HG03097 (cell line): ENCODE results near the gene TMEM259.

Experiments
- ATAC-seq: cut with Tn5 transposase; IDR thresholded peaks from one replicate; pipeline ENCODE4 v1.9.1; 2021; ENCODE audit not compliant: unreplicated experiment, low FRiP score

The TMEM259 gene

GRCh38 chr19:1017906-1018305 is 3.0 kb downstream of the TMEM259 start:
- no peak for ATAC-seq

GRCh38 chr19:1017115-1017905 is 3.6 kb downstream of the TMEM259 start:
- ATAC-seq = no peak

- ATAC-seq = no peak
Observed at GRCh38 chr19:1016647-1017114, 4.2 kb downstream of the TMEM259 start.

- no peak for ATAC-seq
Observed at GRCh38 chr19:1015782-1016646, 4.9 kb downstream of the TMEM259 start.

- no peak for ATAC-seq
Observed at GRCh38 chr19:1015061-1015781, 5.7 kb downstream of the TMEM259 start.

GRCh38 chr19:1014161-1015060 is 6.5 kb downstream of the TMEM259 start:
- no peak for ATAC-seq

- ATAC-seq = no peak
Observed at GRCh38 chr19:1013218-1013617, 7.7 kb downstream of the TMEM259 start.

- no peak for ATAC-seq
Observed at GRCh38 chr19:1012334-1012733, 8.6 kb downstream of the TMEM259 start.

- no peak for ATAC-seq
Observed at GRCh38 chr19:1011831-1012333, 9.0 kb downstream of the TMEM259 start.

GRCh38 chr19:1010586-1011510 is 10.1 kb downstream of the TMEM259 start:
- ATAC-seq = no peak

GRCh38 chr19:1009981-1010538 is 10.9 kb downstream of the TMEM259 start:
- no peak for ATAC-seq

GRCh38 chr19:1009041-1009980 is 11.6 kb downstream of the TMEM259 start:
- no peak for ATAC-seq

GRCh38 chr19:1008268-1009040 is 12.5 kb downstream of the TMEM259 start:
- no peak for ATAC-seq

GRCh38 chr19:1007399-1008251 is 13.3 kb downstream of the TMEM259 start:
- ATAC-seq = no peak

- no peak for ATAC-seq
Observed at GRCh38 chr19:1006711-1007398, 14.1 kb downstream of the TMEM259 start.
